Activated naive CD4-positive, alpha-beta T cell treated with anti-CD3 and anti-CD28 coated beads, Interleukin-2, amount 50 U/mL, for 72 hours (primary cell): ENCODE results near the gene PYGM. TPM values are rescaled to one million over a fixed set of nuclear protein-coding genes. Genes with fewer than 3 reads are reported as not detected.

Source experiments
- ATAC-seq, 2 donors: fragments of 150-1000 bp; cut with Tn5 transposase; 2 replicates each; pipeline ENCODE4 v1.10.0; 2021; ENCODE audit warnings: mild to moderate bottlenecking in 2 of 2, moderate library complexity in 2 of 2
- DNase-seq, 2 donors: peaks; one replicate each; pipeline ENCODE4 v3.0.0; 2021 to 2022; ENCODE audit warnings: low spot score in 2 of 2
- H3K27ac Mint-ChIP-seq, 2 donors: one replicate each; pipeline ENCODE4 v1.8.0; 2022; ENCODE audit warnings: mild to moderate bottlenecking in 2 of 2, mixed read lengths in 2 of 2
- H3K36me3 Mint-ChIP-seq, 2 donors: one replicate each; pipeline ENCODE4 v1.8.0; 2022; ENCODE audit warnings: mixed read lengths in 2 of 2
- H3K9me3 Mint-ChIP-seq, 2 donors: one replicate each; pipeline ENCODE4 v1.8.0; 2022; ENCODE audit warnings: mixed read lengths in 2 of 2
- total RNA-seq, 2 donors: library from RNA; stranded (reverse); gene quantifications; one replicate each; pipeline ENCODE4 v1.2.3, GENCODE V29; 2022

Gene PYGM
- total RNA-seq, 2 donors from 2014 or later: 0.87 to 2.3 TPM

DNA sequence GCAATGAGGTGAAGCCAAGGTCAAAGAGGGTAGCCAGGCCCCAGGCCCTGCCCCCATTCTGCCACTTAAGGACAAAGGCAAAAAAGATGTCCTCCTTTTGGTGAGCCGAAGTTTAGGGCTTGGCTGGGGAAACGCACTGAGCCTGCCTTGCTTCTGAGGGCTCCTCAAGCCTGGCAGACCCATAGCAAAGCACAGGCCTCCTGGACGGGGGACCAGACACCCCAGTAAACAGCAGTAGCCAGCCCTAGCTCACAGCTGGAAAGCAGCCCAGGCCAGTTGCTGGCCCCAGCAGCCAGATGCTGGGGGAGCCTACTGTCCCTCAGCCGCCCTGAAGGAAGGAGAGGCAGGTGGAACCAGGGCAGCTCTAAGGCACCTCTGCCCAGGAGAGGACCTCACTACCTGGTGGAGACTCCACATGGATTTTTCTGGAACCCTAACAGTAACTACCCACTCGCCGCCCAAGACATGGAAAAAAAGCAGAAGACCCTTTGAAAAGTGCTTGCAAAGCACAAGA is 3.8 kb upstream of the PYGM start:
- H3K9me3 Mint-ChIP-seq: no peaks in the 10 kb centered on the region
- H3K27ac Mint-ChIP-seq: peak overlapping the region; percentile 84 to 92
- H3K36me3 Mint-ChIP-seq: peaks cover 30 to 41% of the 10 kb centered on the region in 2 donors
- ATAC-seq: peak in 1 of 2 donors; percentile 7
- DNase-seq: peak in 1 of 2 donors; percentile 54

- H3K36me3 Mint-ChIP-seq: peaks cover 24 to 34% of the 10 kb centered on the region in 2 donors
- H3K27ac Mint-ChIP-seq: peak overlapping the region; percentile 84 to 92
Measured at GRCh38 chr11:64762674-64763525, 3.1 kb upstream of the PYGM start.

DNA sequence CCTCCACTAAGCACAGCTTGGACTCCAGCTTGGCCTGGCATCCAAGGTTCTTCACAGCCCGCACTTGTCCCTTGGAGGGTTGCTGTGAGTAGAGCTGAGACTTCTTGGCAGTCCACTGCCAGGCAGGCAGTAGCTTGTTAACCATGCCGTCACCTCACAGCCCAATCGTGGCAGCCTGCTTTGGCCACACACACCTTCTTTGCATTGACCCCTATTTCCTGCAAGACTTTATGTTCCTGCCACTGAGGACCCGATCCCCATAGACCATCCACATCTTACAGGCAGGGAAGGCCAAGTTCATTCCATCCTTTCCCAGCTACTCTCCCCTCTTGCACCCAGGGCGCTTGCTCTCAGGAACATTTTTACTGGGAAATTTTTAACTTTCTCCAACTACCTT is 2.5 kb upstream of the PYGM start:
- H3K9me3 Mint-ChIP-seq: no peaks in the 10 kb centered on the region
- H3K36me3 Mint-ChIP-seq: peaks cover 18 to 30% of the 10 kb centered on the region in 2 donors
- DNase-seq: peak in 1 of 2 donors; percentile 37
- peak overlapping the region; percentile 84 to 92 for H3K27ac Mint-ChIP-seq
- no peak for ATAC-seq

More at GRCh38 chr11:64762674-64763525, 3.1 kb upstream of the PYGM start:
- ATAC-seq (peak in 1 of 2 donors; percentile 16), DNase-seq (peak in 1 of 2 donors; percentile 55)
- no peaks in the 10 kb centered on the region for H3K9me3 Mint-ChIP-seq

DNA sequence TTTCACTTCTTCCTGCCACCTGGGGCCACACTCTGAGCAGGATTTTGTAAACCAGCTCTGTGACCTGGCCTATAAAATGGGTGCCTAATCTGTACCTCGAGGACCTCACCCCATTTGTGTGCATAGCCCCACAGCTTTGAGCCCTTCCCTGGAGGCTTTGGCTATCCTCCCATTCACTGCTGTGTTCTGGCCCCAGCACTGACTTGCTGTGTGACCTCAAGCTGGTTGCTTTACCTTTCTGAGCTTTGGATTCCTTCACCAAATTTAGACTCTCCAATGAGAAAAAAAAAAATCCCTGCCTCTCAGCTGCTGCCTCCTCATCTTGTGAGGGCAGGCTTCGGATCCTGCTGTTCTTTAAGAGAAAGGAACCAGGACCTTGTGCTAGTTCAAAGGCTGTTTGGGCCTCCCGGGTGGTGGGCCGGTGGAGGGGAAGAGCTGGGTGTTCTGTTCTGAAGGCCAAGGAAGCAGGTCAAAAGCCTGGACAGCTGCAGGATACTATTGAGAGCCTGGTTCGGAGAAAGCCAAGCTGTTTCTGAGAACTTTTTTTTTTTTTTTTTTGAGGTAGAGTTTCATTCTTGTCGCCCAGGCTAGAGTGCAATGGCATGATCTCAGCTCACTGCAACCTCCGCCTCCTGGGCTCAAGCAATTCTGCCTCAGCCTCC is 1.1 kb upstream of the PYGM start:
- H3K36me3 Mint-ChIP-seq: peaks cover 18 to 26% of the 10 kb centered on the region in 2 donors

GRCh38 chr11:64759131-64759721 is 548 bp downstream of the PYGM start:
- DNase-seq (no peak), ATAC-seq (peak in 1 of 2 donors; percentile 8)
- peak overlapping the region; percentile 84 to 85 for H3K27ac Mint-ChIP-seq
- no peaks in the 10 kb centered on the region for H3K9me3 Mint-ChIP-seq
- H3K36me3 Mint-ChIP-seq: peaks cover 7 to 13% of the 10 kb centered on the region in 2 donors

More for the DNA sequence above, 1.1 kb upstream of the PYGM start:
- Mint-ChIP-seq H3K27ac (peak overlapping the region; percentile 84 to 95), H3K9me3 (no peaks in the 10 kb centered on the region)
- ATAC-seq (no peak), DNase-seq (no peak)

DNA sequence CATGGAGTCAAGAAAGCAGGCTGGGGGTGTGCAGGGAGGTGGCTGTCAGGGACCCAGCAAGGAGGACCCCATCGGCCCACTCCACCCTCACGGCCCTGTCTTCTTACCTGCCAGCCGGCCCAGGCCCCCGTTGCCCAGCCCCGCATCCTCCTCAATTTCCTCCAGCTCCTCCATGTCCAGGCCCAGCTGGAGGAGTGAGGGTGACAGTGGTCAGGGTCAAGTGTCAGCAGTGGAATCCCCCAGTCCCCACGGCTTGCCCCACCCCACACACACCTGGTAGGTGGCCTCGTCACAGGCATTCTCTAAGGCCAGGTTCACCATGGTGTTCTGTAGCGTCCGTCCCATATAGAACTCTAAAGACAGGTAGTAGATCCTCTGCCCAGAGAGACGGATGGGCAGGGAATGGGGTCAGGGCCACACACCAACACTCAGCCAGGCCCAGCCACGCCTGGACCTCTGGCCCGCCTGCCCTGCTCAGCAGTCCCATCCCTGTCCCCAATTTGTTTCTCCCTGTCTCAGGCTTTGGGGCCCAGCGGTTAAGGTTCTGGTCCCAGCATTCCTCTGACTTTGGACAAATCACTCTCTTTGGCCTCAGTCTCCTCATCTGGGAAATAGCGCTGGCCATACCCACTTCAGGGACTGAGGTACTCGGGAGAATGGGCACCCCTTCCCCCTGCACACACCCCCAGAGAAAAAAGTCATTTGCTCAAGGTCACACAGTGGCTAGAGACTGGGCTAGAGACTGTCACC is 1.3 kb downstream of the PYGM start:
- peaks cover 5 to 7% of the 10 kb centered on the region in 2 donors for H3K36me3 Mint-ChIP-seq
- ATAC-seq: no peak
- no peaks in the 10 kb centered on the region for H3K9me3 Mint-ChIP-seq
- DNase-seq: no peak
- peak overlapping the region; percentile 29 to 84 for H3K27ac Mint-ChIP-seq

GRCh38 chr11:64757549-64758329 is 2.0 kb downstream of the PYGM start:
- Mint-ChIP-seq H3K27ac (peak overlapping the region; percentile 55 to 92), H3K9me3 (no peaks in the 10 kb centered on the region)
- ATAC-seq: peak in 1 of 2 donors; percentile 12

DNA sequence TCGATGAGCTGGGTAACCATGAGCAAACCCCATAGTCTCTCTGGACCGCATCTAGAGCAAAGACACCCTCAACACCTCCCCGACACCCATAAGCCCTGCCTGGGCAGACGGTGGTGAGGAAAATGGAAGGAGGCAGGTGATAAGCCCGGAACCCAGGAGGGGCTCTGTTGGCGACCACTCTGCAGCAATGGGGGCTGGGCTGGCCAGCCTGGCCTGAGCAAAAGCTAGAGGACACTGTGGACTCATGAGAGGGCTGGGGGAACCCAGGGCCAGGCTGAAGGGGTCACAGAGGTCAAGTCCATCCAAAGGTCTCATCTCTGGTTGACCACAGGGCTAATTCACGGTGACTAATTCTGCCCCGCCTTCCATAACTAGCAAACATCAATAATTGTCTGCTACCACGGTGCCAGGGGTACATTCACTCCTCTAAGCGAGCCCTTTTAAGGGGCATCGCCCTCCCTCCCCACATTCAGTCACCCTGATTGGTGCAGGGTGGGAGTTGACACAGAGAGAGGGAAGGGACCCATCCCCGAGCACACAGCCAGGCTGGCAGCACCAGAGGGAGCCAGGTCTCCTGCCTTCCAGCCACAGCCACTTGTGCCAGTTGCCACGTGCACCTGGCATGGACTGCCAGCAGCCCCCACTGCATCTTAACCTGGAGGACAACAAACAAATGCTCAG is 4.0 kb downstream of the PYGM start:
- ATAC-seq (no peak), DNase-seq (no peak)
- Mint-ChIP-seq H3K27ac (no peak overlapping the region), H3K36me3 (no peaks in the 10 kb centered on the region), H3K9me3 (no peaks in the 10 kb centered on the region)

More at GRCh38 chr11:64757549-64758329, 2.0 kb downstream of the PYGM start:
- no peak for DNase-seq
- H3K36me3 Mint-ChIP-seq: peaks cover 1 to 3% of the 10 kb centered on the region in 2 donors

DNA sequence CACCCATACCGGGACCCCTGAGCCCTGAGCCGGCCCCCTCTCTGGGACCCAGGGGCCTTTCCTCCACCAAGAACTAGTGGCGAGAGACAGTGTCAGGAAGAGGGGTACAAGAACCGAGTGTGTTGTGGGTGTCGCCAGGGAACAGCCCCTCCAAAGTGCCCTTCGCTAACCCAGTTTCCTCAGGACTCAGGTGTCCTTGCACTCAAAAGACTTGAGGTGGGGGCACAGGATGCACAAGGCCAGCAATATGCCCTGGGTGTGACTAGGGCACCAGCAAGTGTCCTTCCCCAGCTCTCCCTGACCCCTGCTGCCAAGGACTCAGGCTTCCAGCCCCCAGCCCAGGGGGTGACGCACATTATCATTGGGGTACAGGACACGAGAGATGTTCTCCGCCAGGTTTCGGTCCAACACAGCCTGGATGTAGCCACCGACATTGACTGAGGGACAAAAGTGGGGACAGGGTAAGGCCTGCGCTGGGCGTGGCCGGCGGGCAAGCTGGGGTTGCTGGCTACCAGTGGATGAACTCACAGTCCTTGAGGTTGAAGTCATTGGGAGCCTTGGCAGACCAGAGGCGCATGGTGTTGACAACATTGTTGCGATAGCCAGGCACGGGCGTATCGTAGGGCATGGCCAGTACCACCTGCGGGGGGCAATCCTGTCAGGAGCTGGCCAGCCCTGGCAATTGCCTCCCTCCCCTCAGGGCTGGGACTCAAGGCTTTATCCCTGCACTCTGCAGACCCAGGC is 4.7 kb downstream of the PYGM start:
- H3K27ac Mint-ChIP-seq: no peak overlapping the region
- H3K36me3 Mint-ChIP-seq: no peaks in the 10 kb centered on the region
- peak in 1 of 2 donors; percentile 1 for ATAC-seq
- H3K9me3 Mint-ChIP-seq: no peaks in the 10 kb centered on the region
- peak in 1 of 2 donors; percentile 49 for DNase-seq

- DNase-seq: no peak
- no peaks in the 10 kb centered on the region for H3K9me3 Mint-ChIP-seq
- ATAC-seq: no peak
- no peaks in the 10 kb centered on the region for H3K36me3 Mint-ChIP-seq
- H3K27ac Mint-ChIP-seq: peak overlapping the region in 1 of 2 donors; percentile 22
Measured at GRCh38 chr11:64754124-64754918, 5.5 kb downstream of the PYGM start.

DNA sequence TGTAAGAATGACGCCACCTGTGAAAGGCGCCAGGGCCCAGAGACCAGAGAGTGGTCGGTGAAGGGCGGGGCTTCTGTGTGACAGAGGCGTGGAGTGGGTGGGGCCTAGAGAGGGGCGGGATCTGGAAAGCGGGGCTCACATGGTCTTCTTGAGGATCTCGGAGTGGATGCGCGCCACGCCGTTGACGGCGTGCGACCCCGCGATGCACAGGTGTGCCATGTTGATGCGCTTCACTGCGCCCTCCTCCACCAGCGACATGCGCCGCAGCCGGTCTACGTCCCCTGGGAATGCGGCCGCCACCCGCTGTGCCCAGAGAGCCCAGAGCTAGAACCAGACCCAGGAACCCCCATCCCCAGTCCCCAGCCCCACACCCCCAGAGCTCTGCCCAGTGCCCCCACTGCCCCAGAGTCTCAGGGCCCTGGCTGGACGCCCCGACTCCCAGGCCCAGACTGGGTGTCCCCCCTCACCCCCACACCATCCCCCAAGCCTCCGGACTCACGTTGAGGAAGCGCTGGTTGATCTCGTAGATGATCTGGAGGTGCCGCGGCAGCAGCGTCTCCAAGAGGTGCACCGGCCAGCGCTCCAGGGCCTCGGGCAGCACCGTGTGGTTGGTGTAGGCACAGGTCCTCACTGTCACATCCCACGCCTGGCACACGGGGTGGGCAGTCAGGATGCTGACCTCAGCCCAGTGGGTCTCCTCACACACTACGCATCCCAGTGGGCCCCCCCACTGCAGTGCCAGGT is 6.2 kb downstream of the PYGM start:
- no peak overlapping the region for H3K27ac Mint-ChIP-seq
- no peak for ATAC-seq

DNA sequence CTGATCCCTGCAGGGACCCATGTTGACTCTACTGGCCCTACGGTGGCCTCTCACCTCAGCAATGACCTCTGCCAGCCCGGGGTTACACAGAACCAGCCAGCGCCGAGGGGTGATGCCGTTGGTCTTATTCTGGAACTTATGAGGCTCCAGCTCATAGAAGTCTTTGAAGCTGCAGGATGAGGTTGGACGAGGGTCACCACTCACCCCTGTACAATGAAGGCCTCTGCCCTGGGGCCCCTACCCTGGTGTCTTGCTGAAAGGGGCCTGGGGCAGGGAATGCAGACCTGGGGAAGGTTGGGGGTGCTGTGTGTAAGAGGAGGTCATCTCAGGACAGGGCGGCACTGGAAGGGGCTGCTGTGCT is 6.8 kb downstream of the PYGM start:
- Mint-ChIP-seq H3K27ac (no peak overlapping the region), H3K9me3 (no peaks in the 10 kb centered on the region), H3K36me3 (no peaks in the 10 kb centered on the region)
- no peak for ATAC-seq
- DNase-seq: no peak

More for the DNA sequence above, 6.2 kb downstream of the PYGM start:
- Mint-ChIP-seq H3K36me3 (no peaks in the 10 kb centered on the region), H3K9me3 (no peaks in the 10 kb centered on the region)
- DNase-seq: no peak
